HG03575 (cell line): Measurements from ENCODE around the gene ATG4B.

ENCODE experiments used
- ATAC-seq: cut with Tn5 transposase; IDR thresholded peaks from one replicate; pipeline ENCODE4 v1.9.1; 2021; ENCODE audit not compliant: unreplicated experiment, insufficient number of reproducible peaks, low FRiP score; ENCODE audit errors: extremely low read depth

ATG4B gene

GRCh38 chr2:241636182-241637017, 1.1 kb upstream of the ATG4B start:
- no peak for ATAC-seq

DNA sequence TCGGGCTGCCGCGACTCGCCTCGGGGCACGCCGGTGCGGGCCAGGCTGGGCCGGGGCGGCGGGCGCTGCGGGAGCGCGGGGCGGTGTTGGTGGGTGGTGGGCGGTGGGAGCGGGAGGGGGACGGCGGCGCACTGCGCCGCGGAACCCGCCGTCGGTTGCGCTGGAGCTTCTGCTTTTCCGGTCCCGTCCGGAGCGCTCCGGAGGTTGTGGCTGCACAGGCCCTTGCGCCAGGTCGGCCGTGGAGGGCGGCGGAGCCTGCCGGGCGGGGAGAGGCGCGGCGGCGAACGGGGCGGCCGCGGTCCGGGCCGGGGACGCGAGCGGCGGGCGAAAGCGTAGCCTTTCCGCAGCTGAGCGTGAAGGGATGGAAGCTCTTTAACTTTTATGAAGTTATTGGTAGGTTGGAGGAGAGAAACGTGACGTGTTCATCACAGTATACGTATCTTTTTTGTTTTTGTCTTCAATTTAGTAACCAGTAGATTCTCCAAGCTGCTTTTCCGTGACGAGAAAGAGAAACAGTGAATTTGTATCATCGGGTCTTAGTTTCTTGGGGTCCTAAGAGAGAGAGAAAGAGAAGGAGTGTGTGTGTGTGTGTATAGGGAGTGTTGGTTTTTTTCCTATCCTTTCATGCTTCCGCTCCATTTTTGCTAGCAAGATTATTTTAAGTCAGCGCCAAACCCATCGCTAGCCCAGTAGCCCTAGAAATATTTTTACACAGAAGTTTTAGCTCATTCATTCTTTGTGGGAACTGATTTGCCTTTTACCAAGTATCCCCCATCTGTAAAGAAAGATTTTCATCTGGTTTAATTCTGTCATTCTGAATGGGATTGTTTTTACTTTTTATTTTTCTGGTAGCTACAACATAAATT, 535 bp downstream of the ATG4B start:
- ATAC-seq: no peak

DNA sequence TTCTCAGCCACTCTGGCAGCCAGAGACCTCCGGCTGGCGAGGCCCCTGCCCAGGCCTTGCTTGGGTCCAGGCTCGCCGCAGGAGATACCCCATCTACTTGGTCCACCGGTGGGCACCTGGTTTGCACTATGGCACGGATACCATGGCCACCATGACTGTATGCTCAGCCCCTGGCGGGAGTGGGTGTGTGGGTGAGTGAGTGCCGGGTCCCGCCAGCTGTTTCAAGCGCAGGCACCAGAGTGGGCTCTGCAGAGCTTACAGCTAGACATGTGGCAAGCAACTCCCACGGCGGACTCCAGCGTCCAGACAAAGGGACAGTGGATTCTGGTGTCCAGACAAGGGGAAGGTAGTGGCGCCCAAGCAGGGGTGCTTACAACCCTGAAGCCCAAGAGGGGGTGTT, 1.4 kb downstream of the ATG4B start:
- no peak for ATAC-seq

- no peak for ATAC-seq
Measured at GRCh38 chr2:241639385-241639784, 1.9 kb downstream of the ATG4B start.

GRCh38 chr2:241640165-241640795, 2.8 kb downstream of the ATG4B start:
- no peak for ATAC-seq

DNA sequence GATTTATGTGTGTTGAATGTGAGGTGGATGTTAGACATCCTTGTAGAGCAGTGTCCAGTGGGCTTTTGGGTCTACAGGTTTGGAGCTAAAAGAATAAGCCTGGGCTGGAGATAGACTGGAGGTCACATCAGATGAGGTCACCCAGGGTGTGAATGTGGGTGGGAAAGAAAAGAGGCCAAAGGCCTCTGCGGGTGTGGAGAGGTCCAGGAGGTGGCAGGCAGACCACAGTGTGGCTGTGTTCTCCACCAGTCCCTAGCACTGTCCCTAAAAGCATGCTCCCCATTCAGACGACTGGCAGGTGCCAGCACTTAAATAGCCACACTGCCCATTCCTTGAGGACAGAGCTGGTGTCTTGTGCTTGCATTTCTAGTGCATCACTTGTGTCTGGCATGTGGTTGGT, 4.1 kb downstream of the ATG4B start:
- ATAC-seq: no peak

- no peak for ATAC-seq
Measured at GRCh38 chr2:241645056-241645914, 7.8 kb downstream of the ATG4B start.

DNA sequence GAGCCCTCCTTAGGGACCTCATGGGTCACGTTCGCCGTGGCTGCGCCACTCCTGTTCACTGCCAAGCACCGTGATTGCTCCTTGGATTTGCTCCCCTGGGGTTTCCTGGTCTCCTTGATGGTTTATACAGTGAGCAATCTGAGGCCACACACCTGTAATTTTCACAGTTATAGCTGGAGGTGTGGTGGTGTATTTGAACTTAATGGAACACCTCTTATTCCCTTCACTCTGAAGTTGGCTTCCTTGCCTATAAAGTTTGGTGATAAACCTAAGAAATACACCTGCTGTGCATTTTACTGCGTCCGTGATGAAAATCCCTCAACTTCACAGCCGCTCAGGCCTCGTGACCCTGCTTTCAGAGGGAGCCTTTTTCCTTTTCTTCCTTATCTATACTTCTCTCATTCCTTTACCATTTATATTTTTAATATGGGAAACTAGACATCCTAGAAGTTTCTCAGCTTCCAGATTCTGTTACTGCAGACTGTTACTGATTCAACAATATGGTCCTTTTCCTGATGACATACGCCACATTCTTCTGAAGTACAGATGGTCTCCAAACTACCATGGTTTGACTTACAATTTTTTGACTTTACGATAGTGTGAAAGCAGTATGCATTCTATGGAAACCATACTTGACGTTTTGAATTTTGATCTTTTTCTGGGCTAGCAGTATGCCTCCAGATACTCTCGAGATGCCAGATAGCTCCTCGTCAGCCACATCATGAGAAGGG, 8.6 kb downstream of the ATG4B start:
- ATAC-seq: no peak

GRCh38 chr2:241648453-241648852, 11.0 kb downstream of the ATG4B start:
- ATAC-seq: no peak

GRCh38 chr2:241649404-241649803, 11.9 kb downstream of the ATG4B start:
- no peak for ATAC-seq

DNA sequence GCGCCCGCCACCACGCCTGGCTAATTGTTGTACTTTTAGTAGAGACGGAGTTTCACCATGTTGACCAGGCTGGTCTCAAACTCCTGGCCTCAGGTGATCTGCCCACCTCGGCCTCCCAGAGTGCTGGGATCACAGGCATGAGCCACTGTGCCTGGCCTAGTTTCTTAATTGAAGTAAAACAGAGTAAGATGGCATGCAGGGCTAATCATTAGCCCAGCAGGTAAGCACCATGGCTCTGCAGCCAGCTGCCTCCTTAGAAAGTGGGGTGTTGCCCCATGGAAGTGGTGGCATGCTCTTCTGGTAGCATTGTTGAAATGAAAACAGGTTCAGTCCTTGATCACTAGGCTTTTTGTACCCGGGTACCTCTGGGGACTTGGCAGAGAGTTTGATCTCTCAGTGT, 12.4 kb downstream of the ATG4B start:
- ATAC-seq: no peak

- no peak for ATAC-seq
Measured at GRCh38 chr2:241652142-241652541, 14.6 kb downstream of the ATG4B start.

DNA sequence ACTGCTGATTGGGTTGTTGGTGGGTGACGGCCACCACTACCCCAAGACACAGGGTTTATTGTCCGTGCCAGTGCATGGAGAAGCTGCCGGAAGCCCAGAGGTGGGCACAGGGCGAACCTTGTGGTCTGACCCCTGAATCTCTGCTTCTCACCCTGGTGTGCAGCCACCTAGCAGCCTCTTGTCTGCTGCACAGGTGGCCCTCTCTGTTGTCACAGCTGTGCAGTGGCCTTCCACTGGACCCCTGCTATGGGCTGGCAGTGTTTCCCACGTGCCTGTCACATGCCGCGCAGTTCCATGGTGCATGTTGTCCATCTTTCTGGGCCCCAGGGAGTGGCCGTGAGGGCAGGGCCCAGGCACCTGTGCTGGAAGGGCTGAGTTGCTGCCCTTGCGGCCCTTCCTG, 15.2 kb downstream of the ATG4B start:
- ATAC-seq: no peak

DNA sequence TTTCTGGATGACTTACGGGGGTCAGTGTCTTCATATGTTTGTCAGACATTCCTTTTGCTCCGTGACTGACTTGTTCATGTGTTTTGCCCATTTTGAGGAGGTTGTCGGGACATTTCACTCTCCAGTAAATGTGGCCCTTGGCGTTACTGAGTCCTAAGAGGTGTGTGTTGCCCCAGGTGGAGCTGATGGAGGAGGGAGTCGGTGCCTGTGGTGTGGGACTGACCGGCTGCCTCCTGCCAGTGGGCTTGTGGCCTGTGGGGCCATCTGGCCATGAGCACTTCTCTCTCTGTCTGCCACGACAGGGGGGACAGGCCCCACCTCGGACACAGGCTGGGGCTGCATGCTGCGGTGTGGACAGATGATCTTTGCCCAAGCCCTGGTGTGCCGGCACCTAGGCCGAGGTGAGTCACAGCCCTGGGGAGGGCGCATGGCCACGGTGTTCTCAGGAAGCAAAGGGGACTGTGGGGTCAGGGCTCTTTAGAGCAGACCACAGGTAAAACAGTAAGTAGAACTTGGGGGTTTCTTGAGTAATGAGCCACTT, 15.8 kb downstream of the ATG4B start:
- ATAC-seq: no peak

DNA sequence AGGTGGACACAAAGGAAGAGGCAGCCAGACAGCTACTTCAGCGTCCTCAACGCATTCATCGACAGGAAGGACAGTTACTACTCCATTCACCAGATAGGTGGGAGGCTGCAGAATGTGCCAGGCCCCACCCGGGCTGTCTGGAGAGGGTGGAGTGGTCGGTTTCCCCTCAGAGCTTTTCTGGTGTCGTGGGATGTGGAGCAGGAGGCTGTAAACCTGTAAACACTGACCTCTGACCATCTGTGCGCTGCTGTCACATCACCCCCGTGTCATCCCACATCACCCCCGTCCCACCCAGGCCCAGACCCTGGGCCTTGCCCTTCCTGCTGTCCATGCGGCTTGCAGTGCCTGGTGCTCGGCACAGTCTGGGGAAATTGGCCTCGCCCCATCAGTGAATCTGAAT, 17.1 kb downstream of the ATG4B start:
- no peak for ATAC-seq

- no peak for ATAC-seq
Measured at GRCh38 chr2:241655516-241656189, 18.2 kb downstream of the ATG4B start.

- no peak for ATAC-seq
Measured at GRCh38 chr2:241656190-241656741, 18.8 kb downstream of the ATG4B start.
